Vagina (tissue), 2 donors: ENCODE data around the gene COBLL1.

Experiments used
- POLR2A ChIP-seq, 2 donors: fragments of 450-650 bp; IDR thresholded peaks; one replicate each; pipeline ENCODE4 v1.6.1; 2017; ENCODE audit warnings: antibody characterized with exemption in 2 of 2, mild to moderate bottlenecking in 2 of 2, moderate library complexity in 2 of 2
- TF ChIP-seq, protein P1 (sequence below), 3 experiments: fragments of 450-650 bp in 2 of 3; fragments of 200-600 bp in 1 of 3; sonication (generic) in 1 of 3; IDR thresholded peaks; one replicate each; pipeline ENCODE4 v1.5.1; 2017 to 2019; ENCODE audit warnings: antibody characterized with exemption in 3 of 3, mild to moderate bottlenecking in 2 of 3, moderate library complexity in 2 of 3

DNA sequence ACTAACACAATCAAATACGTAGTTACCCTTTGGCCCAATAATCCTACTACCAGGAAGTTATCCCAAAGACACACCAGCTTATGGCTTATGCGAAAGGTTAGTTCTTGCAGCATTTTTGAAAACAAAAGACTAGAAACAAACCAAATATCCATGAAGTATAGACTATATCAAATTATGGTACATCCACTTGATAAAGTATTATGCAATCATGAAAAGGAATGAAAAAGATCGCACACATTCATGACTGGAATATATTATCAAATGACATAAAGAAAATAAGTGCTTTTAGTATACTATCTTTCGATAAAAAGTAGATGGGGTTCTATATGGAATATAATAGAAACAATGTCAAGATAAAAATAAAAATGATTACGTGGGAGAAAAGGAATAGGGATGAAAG is 78.2 kb downstream of the COBLL1 start:
- TF ChIP-seq, protein P1, sequence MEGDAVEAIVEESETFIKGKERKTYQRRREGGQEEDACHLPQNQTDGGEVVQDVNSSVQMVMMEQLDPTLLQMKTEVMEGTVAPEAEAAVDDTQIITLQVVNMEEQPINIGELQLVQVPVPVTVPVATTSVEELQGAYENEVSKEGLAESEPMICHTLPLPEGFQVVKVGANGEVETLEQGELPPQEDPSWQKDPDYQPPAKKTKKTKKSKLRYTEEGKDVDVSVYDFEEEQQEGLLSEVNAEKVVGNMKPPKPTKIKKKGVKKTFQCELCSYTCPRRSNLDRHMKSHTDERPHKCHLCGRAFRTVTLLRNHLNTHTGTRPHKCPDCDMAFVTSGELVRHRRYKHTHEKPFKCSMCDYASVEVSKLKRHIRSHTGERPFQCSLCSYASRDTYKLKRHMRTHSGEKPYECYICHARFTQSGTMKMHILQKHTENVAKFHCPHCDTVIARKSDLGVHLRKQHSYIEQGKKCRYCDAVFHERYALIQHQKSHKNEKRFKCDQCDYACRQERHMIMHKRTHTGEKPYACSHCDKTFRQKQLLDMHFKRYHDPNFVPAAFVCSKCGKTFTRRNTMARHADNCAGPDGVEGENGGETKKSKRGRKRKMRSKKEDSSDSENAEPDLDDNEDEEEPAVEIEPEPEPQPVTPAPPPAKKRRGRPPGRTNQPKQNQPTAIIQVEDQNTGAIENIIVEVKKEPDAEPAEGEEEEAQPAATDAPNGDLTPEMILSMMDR (IDR thresholded peaks at IDR 0.05) = no peak
- no peak for TF ChIP-seq POLR2A (IDR thresholded peaks at IDR 0.05)
